Progenitor cell of endocrine pancreas (in vitro differentiated cells): ENCODE results near the gene TIMM44. TPM values are rescaled to one million over a fixed set of nuclear protein-coding genes. Genes with fewer than 3 reads are reported as not detected.

Experiments used
- DNase-seq: peaks from one replicate; pipeline ENCODE4 v3.0.0; 2021; ENCODE audit warnings: low spot score; ENCODE audit not compliant: unreplicated experiment
- H3K27ac Mint-ChIP-seq: 2 replicates; pipeline ENCODE4 v1.8.0; 2021; ENCODE audit warnings: mild to moderate bottlenecking, moderate library complexity, mixed read lengths
- H3K27me3 Mint-ChIP-seq: 2 replicates; pipeline ENCODE4 v1.8.0; 2021; ENCODE audit warnings: mixed read lengths
- H3K36me3 Mint-ChIP-seq: 2 replicates; pipeline ENCODE4 v1.8.0; 2022; ENCODE audit warnings: mixed read lengths; ENCODE audit not compliant: insufficient read depth
- H3K4me1 Mint-ChIP-seq: 2 replicates; pipeline ENCODE4 v1.8.0; 2021; ENCODE audit warnings: low read depth, mixed read lengths
- H3K4me3 Mint-ChIP-seq: 2 replicates; pipeline ENCODE4 v1.8.0; 2021; ENCODE audit warnings: low read depth, mild to moderate bottlenecking, moderate library complexity, mixed read lengths
- H3K9me3 Mint-ChIP-seq: 2 replicates; pipeline ENCODE4 v1.8.0; 2021; ENCODE audit warnings: low read depth, mixed read lengths
- total RNA-seq: library from RNA; stranded (reverse); gene quantifications from 2 replicates; pipeline ENCODE4 v1.2.1, GENCODE V29; 2021
- TF ChIP-seq, protein P1 (sequence below): fragments of 200-600 bp; sonication (generic); IDR thresholded peaks from one replicate; pipeline ENCODE4 v1.5.0; 2021; ENCODE audit warnings: antibody characterized with exemption, mild to moderate bottlenecking; ENCODE audit not compliant: unreplicated experiment

Gene TIMM44
- total RNA-seq, 1 donor from 2014 or later = 75.2 TPM

- no peak for DNase-seq
- H3K4me1 Mint-ChIP-seq = no peaks in the 10 kb centered on the region
- H3K9me3 Mint-ChIP-seq = no peaks in the 10 kb centered on the region
- TF ChIP-seq, protein P1, sequence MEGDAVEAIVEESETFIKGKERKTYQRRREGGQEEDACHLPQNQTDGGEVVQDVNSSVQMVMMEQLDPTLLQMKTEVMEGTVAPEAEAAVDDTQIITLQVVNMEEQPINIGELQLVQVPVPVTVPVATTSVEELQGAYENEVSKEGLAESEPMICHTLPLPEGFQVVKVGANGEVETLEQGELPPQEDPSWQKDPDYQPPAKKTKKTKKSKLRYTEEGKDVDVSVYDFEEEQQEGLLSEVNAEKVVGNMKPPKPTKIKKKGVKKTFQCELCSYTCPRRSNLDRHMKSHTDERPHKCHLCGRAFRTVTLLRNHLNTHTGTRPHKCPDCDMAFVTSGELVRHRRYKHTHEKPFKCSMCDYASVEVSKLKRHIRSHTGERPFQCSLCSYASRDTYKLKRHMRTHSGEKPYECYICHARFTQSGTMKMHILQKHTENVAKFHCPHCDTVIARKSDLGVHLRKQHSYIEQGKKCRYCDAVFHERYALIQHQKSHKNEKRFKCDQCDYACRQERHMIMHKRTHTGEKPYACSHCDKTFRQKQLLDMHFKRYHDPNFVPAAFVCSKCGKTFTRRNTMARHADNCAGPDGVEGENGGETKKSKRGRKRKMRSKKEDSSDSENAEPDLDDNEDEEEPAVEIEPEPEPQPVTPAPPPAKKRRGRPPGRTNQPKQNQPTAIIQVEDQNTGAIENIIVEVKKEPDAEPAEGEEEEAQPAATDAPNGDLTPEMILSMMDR = no peak
- peak overlapping the region; percentile 58 for H3K4me3 Mint-ChIP-seq
- H3K27me3 Mint-ChIP-seq = peaks cover 20% of the 10 kb centered on the region
- no peaks in the 10 kb centered on the region for H3K36me3 Mint-ChIP-seq
- no peak overlapping the region for H3K27ac Mint-ChIP-seq
Observed at GRCh38 chr19:7888826-7889217, 54.6 kb downstream of the TIMM44 start.

DNA sequence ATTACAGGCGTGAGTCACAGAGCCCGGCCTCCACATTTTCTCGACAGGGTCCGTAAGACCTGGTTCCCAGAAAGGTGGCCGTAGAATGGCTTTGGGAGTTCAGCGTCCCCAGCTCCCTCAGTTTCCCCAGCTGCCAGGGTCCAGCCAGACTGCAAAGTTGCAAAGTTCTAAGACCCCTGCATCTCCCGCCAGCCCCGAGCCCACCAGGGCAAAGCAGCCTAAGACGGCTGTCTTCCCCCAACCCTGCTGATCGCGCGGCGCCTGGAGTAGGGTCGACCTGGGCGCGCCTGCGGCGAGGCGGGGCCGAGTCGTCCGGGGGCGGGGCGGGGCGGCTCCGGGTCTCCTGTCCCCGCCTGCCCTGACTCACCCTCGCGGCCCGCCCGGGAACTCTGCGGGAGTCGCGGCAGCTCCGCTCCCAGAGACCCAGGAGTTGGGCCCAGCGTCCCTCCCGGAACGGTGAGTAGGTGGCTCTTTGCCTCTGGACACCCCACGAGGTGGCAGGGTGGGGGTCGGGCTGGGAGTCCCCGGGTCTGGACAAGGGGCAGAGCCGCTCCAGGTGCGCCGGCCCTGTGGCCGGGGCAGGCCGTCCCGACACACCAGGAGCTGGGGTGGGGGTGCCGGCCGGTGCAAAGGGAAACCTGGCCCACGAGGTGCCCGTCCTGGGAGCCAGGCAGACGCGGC lies 55.2 kb downstream of the TIMM44 start, which contains the start of gene LRRC8E:
TSS of gene LRRC8E (plus strand) at position 366 of the 681 bp plus-strand sequence. CDS start 7,094 bp downstream, outside the sequence.
- Mint-ChIP-seq H3K27me3 (peaks cover 20% of the 10 kb centered on the region), H3K36me3 (no peaks in the 10 kb centered on the region), H3K9me3 (no peaks in the 10 kb centered on the region), H3K4me3 (peak within 1 kb of the TSS; percentile 58), H3K27ac (no peak within 1 kb of the TSS), H3K4me1 (no peaks in the 10 kb centered on the region)
- DNase-seq = peak; percentile 69
- TF ChIP-seq, protein P1 = no peak

DNA sequence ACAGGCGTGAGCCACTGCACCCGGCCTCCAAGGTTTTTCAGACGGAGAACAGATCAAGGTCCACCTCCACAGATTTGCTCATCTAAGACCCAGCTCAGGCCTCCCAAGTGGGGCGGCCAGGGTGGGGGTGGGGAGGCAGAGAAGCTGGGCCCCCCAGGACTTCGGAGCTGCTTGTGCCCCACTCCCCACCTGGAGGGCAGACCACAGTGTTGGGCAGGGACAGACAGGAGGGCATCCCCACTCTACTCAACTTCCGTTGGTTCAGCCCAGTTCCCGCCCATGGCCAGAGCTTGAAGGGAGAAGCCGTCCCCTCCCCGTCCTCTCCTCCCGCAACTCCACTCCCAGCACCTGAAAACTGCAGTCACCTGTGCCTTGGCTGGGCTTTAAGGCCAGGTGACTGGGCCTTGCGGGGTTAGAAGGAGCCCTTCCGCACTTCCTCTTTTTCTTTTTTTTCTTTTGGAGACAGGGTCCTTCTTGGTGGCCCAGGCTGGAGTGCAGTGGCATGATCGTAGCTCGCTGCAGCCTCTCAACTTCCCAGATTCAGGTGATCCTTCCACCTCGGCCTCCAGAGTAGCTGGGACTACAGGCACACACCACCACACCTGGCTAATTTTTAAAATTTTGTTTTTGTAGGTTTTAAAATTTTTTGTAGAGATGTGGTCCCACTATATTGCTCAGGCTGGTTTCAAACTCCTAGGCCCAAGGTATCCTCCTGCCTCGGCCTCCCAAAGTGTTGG lies 55.9 kb downstream of the TIMM44 start:
- no peak for DNase-seq
- Mint-ChIP-seq H3K36me3 (no peaks in the 10 kb centered on the region), H3K4me3 (no peak overlapping the region), H3K9me3 (no peaks in the 10 kb centered on the region), H3K4me1 (no peaks in the 10 kb centered on the region), H3K27ac (no peak overlapping the region), H3K27me3 (peaks cover 20% of the 10 kb centered on the region)
- TF ChIP-seq, protein P1 = no peak

GRCh38 chr19:7885818-7886217 lies 57.6 kb downstream of the TIMM44 start:
- TF ChIP-seq, protein P1 = no peak
- no peak for DNase-seq
- no peaks in the 10 kb centered on the region for H3K36me3 Mint-ChIP-seq
- no peak overlapping the region for H3K27ac Mint-ChIP-seq
- H3K4me1 Mint-ChIP-seq = no peaks in the 10 kb centered on the region
- H3K9me3 Mint-ChIP-seq = no peaks in the 10 kb centered on the region
- peaks cover 16% of the 10 kb centered on the region for H3K27me3 Mint-ChIP-seq
- no peak overlapping the region for H3K4me3 Mint-ChIP-seq

GRCh38 chr19:7883796-7884570 lies 59.5 kb downstream of the TIMM44 start:
- no peaks in the 10 kb centered on the region for H3K4me1 Mint-ChIP-seq
- no peak overlapping the region for H3K27ac Mint-ChIP-seq
- H3K4me3 Mint-ChIP-seq = no peak overlapping the region
- DNase-seq = no peak
- H3K27me3 Mint-ChIP-seq = peaks cover 14% of the 10 kb centered on the region
- TF ChIP-seq, protein P1 = no peak
- H3K9me3 Mint-ChIP-seq = no peaks in the 10 kb centered on the region
- no peaks in the 10 kb centered on the region for H3K36me3 Mint-ChIP-seq
